Right lobe of liver (tissue), 6 donors: ENCODE results near the gene ZCCHC7. TPM values are rescaled to one million over a fixed set of nuclear protein-coding genes. Genes with fewer than 3 reads are reported as not detected.
A peak's percentile ranks its signal among the peaks of the same experiment; 100 is the strongest.

ENCODE experiments used
- ATAC-seq, 4 donors: fragments of 200-7000 bp; cut with Tn5 transposase; one replicate each; pipeline ENCODE4 v1.9.1; 2020; ENCODE audit warnings: mild to moderate bottlenecking in 4 of 4, moderate library complexity in 4 of 4
- DNase-seq, 3 donors: peaks; one replicate each; pipeline ENCODE4 v3.0.0-alpha.2; 2020
- H3K27ac ChIP-seq, 3 donors: fragments of 200-600 bp; one replicate each; pipeline ENCODE4 v1.8.0; 2022
- H3K27me3 ChIP-seq, 2 donors: fragments of 200-600 bp; one replicate each; pipeline ENCODE4 v1.8.0; 2022
- H3K36me3 ChIP-seq, 4 donors: fragments of 200-600 bp; sonication (generic) in 1 of 4; one replicate each; pipeline versions ENCODE4 v1.5.1 to v1.8.0; 2017 to 2022; ENCODE audit warnings: control low read depth in 1 of 4
- H3K4me1 ChIP-seq, 4 donors: fragments of 200-600 bp; sonication (generic) in 1 of 4; one replicate each; pipeline versions ENCODE4 v1.5.1 to v1.8.0; 2017 to 2022; ENCODE audit warnings: control low read depth in 1 of 4
- H3K4me3 ChIP-seq, 3 donors: fragments of 200-600 bp; one replicate each; pipeline ENCODE4 v1.8.0; 2022
- H3K9me3 ChIP-seq, 4 donors: fragments of 200-600 bp; sonication (generic) in 1 of 4; one replicate each; pipeline versions ENCODE4 v1.5.1 to v1.8.0; 2017 to 2022; ENCODE audit warnings: control low read depth in 1 of 4
- POLR2A ChIP-seq: fragments of 450-650 bp; IDR thresholded peaks from one replicate; pipeline ENCODE4 v1.6.1; 2017; ENCODE audit warnings: antibody characterized with exemption, mild to moderate bottlenecking
- WGBS: methylation state at CpG from one replicate; pipeline ENCODE4 v1.1.6; 2018; ENCODE audit warnings: low coverage, low lambda C conversion rate; ENCODE audit not compliant: insufficient coverage; ENCODE audit errors: missing lambda C conversion rate; 5-methylcytosine and 5-hydroxymethylcytosine counted together
- intact Hi-C, 2 donors: fragments of 100-400 bp; cut with DNase I; formaldehyde crosslinking; loops; one replicate each; pipeline versions ENCODE4 v1.11.2 to v1.14.1; 2022
- total RNA-seq, 6 experiments: library from RNA; depleted of rRNA in 2 of 6; stranded (reverse); fragments of >200 nt in 2 of 6; fragmentation: NEBNext Ultra II Directional in 3 of 6; extraction: Animal tissue kit (Norgen Biotek cat#: 25700) in 3 of 6; gene quantifications; one replicate each; pipeline versions ENCODE4 v1.1.0 to v1.2.4, GENCODE V29; 2016 to 2023
- TF ChIP-seq, protein P1 (sequence below), 4 donors: fragments of 200-600 bp in 3 of 4; fragments of 450-650 bp in 1 of 4; IDR thresholded peaks; one replicate each; pipeline versions ENCODE4 v1.5.1 to v1.8.0; 2016 to 2022; ENCODE audit warnings: antibody characterized with exemption in 4 of 4, mild to moderate bottlenecking in 2 of 4
- donor health status: DM: no; HTN: yes; CAD: no.
- donor health status: DM: no; HTN: no; CAD: no.
- donor health status: DM: no; HTN: no; CAD: no.
- donor health status: DM: no; HTN: yes; CAD: no.
- donor health status: DM: no; HTN: yes; CAD: no.

ZCCHC7 gene
- total RNA-seq, 6 experiments from 2014 or later: 5.9 to 10.0 (median 7.2) TPM

DNA sequence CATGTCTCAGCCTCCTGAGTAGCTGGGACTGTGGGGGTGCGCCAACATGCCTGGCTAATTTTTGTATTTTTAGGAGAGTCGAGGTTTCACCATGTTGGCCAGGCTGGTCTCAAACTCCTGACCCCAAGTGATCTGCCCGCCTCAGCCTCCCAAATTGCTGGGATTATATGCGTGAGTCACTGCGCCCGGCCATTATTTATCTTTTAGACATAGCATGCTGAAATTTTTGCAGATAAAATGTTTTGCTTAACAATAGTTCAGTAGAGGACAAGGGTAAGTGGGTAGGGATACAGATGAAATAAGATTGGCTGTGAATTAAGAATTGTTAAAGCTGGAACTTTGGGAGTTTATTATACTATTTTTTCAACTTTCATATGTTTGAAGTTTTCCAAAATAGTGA, 151.3 kb downstream of the ZCCHC7 start:
- Histone ChIP-seq H3K27ac (no peak overlapping the region), H3K36me3 (no peaks in the 10 kb centered on the region), H3K4me1 (no peaks in the 10 kb centered on the region), H3K27me3 (no peaks in the 10 kb centered on the region), H3K4me3 (no peak overlapping the region), H3K9me3 (no peaks in the 10 kb centered on the region)
- TF ChIP-seq, protein P1, sequence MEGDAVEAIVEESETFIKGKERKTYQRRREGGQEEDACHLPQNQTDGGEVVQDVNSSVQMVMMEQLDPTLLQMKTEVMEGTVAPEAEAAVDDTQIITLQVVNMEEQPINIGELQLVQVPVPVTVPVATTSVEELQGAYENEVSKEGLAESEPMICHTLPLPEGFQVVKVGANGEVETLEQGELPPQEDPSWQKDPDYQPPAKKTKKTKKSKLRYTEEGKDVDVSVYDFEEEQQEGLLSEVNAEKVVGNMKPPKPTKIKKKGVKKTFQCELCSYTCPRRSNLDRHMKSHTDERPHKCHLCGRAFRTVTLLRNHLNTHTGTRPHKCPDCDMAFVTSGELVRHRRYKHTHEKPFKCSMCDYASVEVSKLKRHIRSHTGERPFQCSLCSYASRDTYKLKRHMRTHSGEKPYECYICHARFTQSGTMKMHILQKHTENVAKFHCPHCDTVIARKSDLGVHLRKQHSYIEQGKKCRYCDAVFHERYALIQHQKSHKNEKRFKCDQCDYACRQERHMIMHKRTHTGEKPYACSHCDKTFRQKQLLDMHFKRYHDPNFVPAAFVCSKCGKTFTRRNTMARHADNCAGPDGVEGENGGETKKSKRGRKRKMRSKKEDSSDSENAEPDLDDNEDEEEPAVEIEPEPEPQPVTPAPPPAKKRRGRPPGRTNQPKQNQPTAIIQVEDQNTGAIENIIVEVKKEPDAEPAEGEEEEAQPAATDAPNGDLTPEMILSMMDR (IDR thresholded peaks at IDR 0.05): no peak
- no peak for TF ChIP-seq POLR2A
- ATAC-seq (no peak), DNase-seq (no peak)
- intact Hi-C loops: no loop called here
- WGBS: 95% methylated on average over 6 of the region's 6 CpGs

DNA sequence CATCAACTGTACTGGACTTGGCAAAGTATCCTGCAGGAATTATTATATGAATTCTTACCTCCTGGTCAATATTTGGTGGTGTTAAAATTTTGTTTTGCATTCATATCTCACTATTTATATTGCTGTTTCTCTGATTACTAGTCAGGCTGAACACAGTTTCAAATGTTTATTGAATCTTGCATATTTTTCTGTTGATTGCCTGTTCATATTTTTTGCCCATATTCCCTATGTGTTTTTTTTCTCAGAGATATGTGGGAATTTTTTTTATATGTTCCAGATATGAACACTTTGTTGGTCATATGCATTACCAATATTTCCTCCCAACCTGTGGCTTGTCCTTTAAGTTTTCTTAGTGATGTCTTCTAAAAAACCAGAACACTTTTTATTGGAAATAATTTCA, 153.2 kb downstream of the ZCCHC7 start:
- no peaks in the 10 kb centered on the region for H3K27me3 ChIP-seq
- H3K4me1 ChIP-seq: no peaks in the 10 kb centered on the region
- no peak overlapping the region for H3K4me3 ChIP-seq
- intact Hi-C loops: no loop called here
- H3K36me3 ChIP-seq: no peaks in the 10 kb centered on the region
- ATAC-seq (no peak), DNase-seq (no peak)
- H3K9me3 ChIP-seq: no peaks in the 10 kb centered on the region
- no peak overlapping the region for H3K27ac ChIP-seq
- TF ChIP-seq, protein P1 (IDR thresholded peaks at IDR 0.05): no peak
- TF ChIP-seq POLR2A: no peak

DNA sequence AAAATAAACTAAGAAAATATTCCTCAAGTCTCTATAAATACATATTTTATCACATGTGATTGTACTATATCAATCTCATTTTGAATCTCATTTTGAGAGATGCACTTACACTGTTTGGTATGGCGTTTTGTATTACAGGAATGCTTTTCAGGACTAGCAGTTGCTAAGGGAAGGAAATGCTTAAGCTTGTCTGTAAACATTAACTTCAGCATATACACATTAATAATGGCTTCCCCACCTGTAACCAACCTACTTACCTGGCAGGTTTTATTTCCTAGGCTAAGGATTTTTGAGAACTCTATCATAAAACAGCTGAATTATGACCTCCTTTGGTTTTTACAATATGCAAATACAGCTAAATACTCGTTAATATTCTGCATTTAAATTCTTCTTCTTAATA, 161.2 kb downstream of the ZCCHC7 start:
- ATAC-seq (no peak), DNase-seq (no peak)
- no peak overlapping the region for H3K4me3 ChIP-seq
- no peak overlapping the region for H3K27ac ChIP-seq
- WGBS: 100% methylated on average over 2 of the region's 2 CpGs
- TF ChIP-seq, protein P1 (IDR thresholded peaks at IDR 0.05): no peak
- no peak for TF ChIP-seq POLR2A
- no peaks in the 10 kb centered on the region for H3K9me3 ChIP-seq
- H3K27me3 ChIP-seq: no peaks in the 10 kb centered on the region
- intact Hi-C loops: no loop called here
- H3K4me1 ChIP-seq: no peaks in the 10 kb centered on the region
- no peaks in the 10 kb centered on the region for H3K36me3 ChIP-seq

DNA sequence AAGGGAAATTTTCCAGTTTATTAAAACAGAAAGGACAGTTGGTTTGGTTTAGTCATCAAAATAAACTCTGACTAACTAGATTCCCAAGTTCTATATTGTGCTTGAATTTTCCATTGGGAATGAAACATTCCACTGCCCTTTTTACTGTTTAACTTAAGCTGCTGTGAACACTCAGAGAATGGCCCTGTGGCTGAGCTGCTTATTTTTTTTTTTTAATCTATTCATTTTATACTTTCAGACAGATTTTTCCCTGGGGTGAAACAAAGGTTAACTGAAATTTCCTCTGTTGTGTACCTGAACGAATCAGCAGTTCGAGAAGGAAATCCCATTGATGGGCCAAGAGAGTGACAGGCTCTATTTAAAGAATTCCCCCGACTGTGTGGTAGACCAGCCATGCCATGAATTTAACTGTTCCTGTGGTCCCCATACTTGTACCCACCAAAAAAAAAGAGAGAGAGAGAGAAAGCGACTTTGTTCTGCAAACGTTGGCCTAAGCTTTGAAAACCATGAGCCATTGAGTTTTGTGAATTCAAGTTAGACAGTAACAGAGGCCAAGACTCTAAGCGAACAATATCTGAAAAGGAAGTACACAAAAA, 163.5 kb downstream of the ZCCHC7 start:
- H3K27ac ChIP-seq: no peak overlapping the region
- no peak for DNase-seq

More for the DNA sequence above, 163.5 kb downstream of the ZCCHC7 start:
- WGBS: 56% methylated on average over 6 of the region's 6 CpGs
- Histone ChIP-seq H3K36me3 (no peaks in the 10 kb centered on the region), H3K9me3 (no peaks in the 10 kb centered on the region), H3K4me3 (no peak overlapping the region), H3K27me3 (no peaks in the 10 kb centered on the region), H3K4me1 (no peaks in the 10 kb centered on the region)
- peak in 1 of 4 donors; percentile 59 for ATAC-seq
- TF ChIP-seq, protein P1 (IDR thresholded peaks at IDR 0.05): no peak
- TF ChIP-seq POLR2A: no peak
- intact Hi-C loops: no loop called here
